PC-9 (cell line): ENCODE data around the gene TRPV2. TPM values are rescaled to one million over a fixed set of nuclear protein-coding genes. Genes with fewer than 3 reads are reported as not detected.

Experiments used
- BruUV-seq: library from RNA; stranded (reverse); fragments of 400-500 nt; replicated peaks from 2 replicates; lab custom pipeline; 2021; lab: Mats Ljungman, UMichigan
- CTCF ChIA-PET: fragments of 300-600 bp; sonication (Branson Sonifier 250); formaldehyde crosslinking; loops from one replicate; lab custom pipeline; 2022; ENCODE audit warnings: antibody characterized with exemption; lab: Charles Lee
- POLR2A ChIA-PET: fragments of 300-600 bp; sonication (Branson Sonifier 250); formaldehyde crosslinking; loops from one replicate; lab custom pipeline; 2022; ENCODE audit warnings: antibody characterized with exemption; ENCODE audit not compliant: unreplicated experiment; lab: Charles Lee
- DNase-seq, 2 experiments: peaks; one replicate each; pipeline versions ENCODE4 v3.0.0 to v3.0.0-alpha.2; 2015 to 2022; ENCODE audit warnings: mixed read lengths in 1 of 2
- H2AFZ ChIP-seq: fragments of 200-600 bp; sonication (generic); 2 replicates; pipeline ENCODE4 v1.8.1; 2017; ENCODE audit warnings: antibody characterized with exemption
- H3F3A ChIP-seq: fragments of 200-600 bp; sonication (generic); 2 replicates; pipeline ENCODE4 v1.8.1; 2017; ENCODE audit warnings: antibody characterized with exemption, mild to moderate bottlenecking, low read depth; ENCODE audit not compliant: insufficient read depth
- H3K27ac ChIP-seq: fragments of 200-600 bp; sonication (generic); 2 replicates; pipeline ENCODE4 v1.6.1; 2016; ENCODE audit warnings: mixed run types
- H3K27me3 ChIP-seq: fragments of 200-600 bp; sonication (generic); 2 replicates; pipeline ENCODE4 v1.6.1; 2016; ENCODE audit warnings: low read depth, mixed run types; ENCODE audit not compliant: insufficient read depth
- H3K36me3 ChIP-seq: fragments of 200-600 bp; sonication (generic); 2 replicates; pipeline ENCODE4 v1.6.1; 2016; ENCODE audit warnings: low read depth, mixed run types
- H3K4me1 ChIP-seq: fragments of 200-600 bp; sonication (generic); replicated peaks from 2 replicates; pipeline ENCODE4 v1.6.1; 2016; ENCODE audit warnings: mixed run types; ENCODE audit not compliant: insufficient read depth
- H3K4me2 ChIP-seq: fragments of 200-600 bp; sonication (generic); 2 replicates; pipeline ENCODE4 v1.6.1; 2017; ENCODE audit warnings: mixed run types
- H3K4me3 ChIP-seq: fragments of 200-600 bp; sonication (generic); 2 replicates; pipeline ENCODE4 v1.6.1; 2016; ENCODE audit warnings: mixed run types
- H3K79me2 ChIP-seq: fragments of 200-600 bp; sonication (generic); 2 replicates; pipeline ENCODE4 v1.6.1; 2017; ENCODE audit warnings: low read depth, mixed run types
- H3K9me2 ChIP-seq: fragments of 200-600 bp; sonication (generic); 2 replicates; pipeline ENCODE4 v1.8.1; 2017; ENCODE audit warnings: mild to moderate bottlenecking; ENCODE audit not compliant: insufficient read depth
- H3K9me3 ChIP-seq: fragments of 200-600 bp; sonication (generic); 2 replicates; pipeline ENCODE4 v1.8.1; 2016; ENCODE audit warnings: low read depth; ENCODE audit not compliant: insufficient read depth
- H4K20me1 ChIP-seq: fragments of 200-600 bp; sonication (generic); 2 replicates; pipeline ENCODE4 v1.8.1; 2017; ENCODE audit not compliant: insufficient read depth
- EZH2 ChIP-seq: fragments of 200-600 bp; sonication (generic); IDR thresholded peaks from 2 replicates; pipeline ENCODE4 v1.8.0; 2017; ENCODE audit warnings: antibody characterized with exemption, low read depth
- intact Hi-C: fragments of 100-400 bp; cut with micrococcal nuclease; formaldehyde crosslinking; loops from one replicate; pipeline ENCODE4 v1.10.0; 2022; ENCODE audit not compliant: unreplicated experiment
- total RNA-seq: library from RNA; stranded (reverse); gene quantifications from 2 replicates; pipeline ENCODE4 v1.2.3, GENCODE V29; 2021
- TF ChIP-seq, protein P1 (sequence below): fragments of 200-600 bp; sonication (generic); conservative IDR thresholded peaks from 2 replicates; pipeline ENCODE4 v1.6.1; 2017; ENCODE audit warnings: mixed run types, antibody characterized with exemption, mild to moderate bottlenecking, moderate library complexity

The TRPV2 gene
- total RNA-seq, 1 experiment from 2014 or later: 5.3 TPM

DNA sequence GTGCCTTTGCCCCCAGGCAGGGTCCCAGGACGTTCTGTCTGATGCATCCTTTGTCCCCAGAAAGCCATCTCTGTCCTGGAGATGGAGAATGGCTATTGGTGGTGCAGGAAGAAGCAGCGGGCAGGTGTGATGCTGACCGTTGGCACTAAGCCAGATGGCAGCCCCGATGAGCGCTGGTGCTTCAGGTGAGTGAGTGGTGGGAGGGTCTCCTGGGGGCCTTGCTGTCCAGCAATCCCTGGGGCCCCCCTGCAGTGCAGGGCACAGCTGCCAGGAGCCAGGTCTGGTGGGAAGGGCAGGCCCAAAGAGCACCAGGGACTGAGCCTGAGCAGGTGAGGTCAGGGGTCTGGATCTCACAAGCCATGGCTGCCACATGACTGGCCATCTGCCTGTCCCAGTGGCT is 18.1 kb downstream of the TRPV2 start:
- Histone ChIP-seq H2AFZ (no peak overlapping the region), H3K4me2 (no peak overlapping the region), H3K27me3 (no peaks in the 10 kb centered on the region), H3K9me3 (no peaks in the 10 kb centered on the region), H3K9me2 (no peaks in the 10 kb centered on the region), H3K27ac (no peak overlapping the region), H3K4me1 (no peaks in the 10 kb centered on the region; the same call in 1 of the 2 replicates), H3K36me3 (no peaks in the 10 kb centered on the region), H3K4me3 (no peak overlapping the region), H3K79me2 (no peaks in the 10 kb centered on the region), H3F3A (peaks cover 5% of the 10 kb centered on the region), H4K20me1 (no peaks in the 10 kb centered on the region)
- intact Hi-C loops: no loop called here
- no TSS peak for BruUV-seq
- TF ChIP-seq EZH2: no peak
- TF ChIP-seq, protein P1, sequence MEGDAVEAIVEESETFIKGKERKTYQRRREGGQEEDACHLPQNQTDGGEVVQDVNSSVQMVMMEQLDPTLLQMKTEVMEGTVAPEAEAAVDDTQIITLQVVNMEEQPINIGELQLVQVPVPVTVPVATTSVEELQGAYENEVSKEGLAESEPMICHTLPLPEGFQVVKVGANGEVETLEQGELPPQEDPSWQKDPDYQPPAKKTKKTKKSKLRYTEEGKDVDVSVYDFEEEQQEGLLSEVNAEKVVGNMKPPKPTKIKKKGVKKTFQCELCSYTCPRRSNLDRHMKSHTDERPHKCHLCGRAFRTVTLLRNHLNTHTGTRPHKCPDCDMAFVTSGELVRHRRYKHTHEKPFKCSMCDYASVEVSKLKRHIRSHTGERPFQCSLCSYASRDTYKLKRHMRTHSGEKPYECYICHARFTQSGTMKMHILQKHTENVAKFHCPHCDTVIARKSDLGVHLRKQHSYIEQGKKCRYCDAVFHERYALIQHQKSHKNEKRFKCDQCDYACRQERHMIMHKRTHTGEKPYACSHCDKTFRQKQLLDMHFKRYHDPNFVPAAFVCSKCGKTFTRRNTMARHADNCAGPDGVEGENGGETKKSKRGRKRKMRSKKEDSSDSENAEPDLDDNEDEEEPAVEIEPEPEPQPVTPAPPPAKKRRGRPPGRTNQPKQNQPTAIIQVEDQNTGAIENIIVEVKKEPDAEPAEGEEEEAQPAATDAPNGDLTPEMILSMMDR: no peak
- no peak for DNase-seq
- CTCF ChIA-PET: no interaction called here
- POLR2A ChIA-PET: no interaction called here

DNA sequence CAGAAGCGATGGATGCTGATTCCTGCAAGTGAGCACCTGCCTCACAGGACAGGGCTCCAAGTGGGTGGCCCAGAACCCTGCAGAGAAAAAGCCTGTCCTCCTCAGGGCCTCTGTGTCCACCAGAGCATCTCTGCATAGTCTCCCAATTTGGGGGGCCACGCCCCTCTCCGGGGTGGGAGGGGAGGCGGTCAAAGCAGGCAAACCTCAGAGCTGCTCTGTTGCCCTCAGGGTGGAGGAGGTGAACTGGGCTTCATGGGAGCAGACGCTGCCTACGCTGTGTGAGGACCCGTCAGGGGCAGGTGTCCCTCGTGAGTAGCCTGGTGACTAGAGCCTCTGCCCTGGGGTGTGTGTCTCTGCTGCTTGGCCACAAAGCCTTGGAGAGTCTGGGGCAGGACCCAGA is 19.3 kb downstream of the TRPV2 start:
- CTCF ChIA-PET: interaction anchor here (0.5 kb wide), 1 partner anchor 49 kb away, joined by 3 read pairs; no protein-coding TSS in a partner anchor
- no peak overlapping the region for H3K27ac ChIP-seq
- intact Hi-C loops: loop anchor here (5.0 kb wide), 2 partner anchors 147 to 217 kb away; partner anchors contain the start of genes NCOR1 and PIGL
- H3K9me3 ChIP-seq: no peaks in the 10 kb centered on the region
- peaks cover 13% of the 10 kb centered on the region for H3F3A ChIP-seq
- H2AFZ ChIP-seq: no peak overlapping the region
- TF ChIP-seq, protein P1: no peak
- no peak for TF ChIP-seq EZH2
- BruUV-seq: no TSS peak
- POLR2A ChIA-PET: no interaction called here
- DNase-seq: no peak
- H3K9me2 ChIP-seq: no peaks in the 10 kb centered on the region
- H3K4me2 ChIP-seq: no peak overlapping the region
- peaks cover 9% of the 10 kb centered on the region for H3K79me2 ChIP-seq
- no peaks in the 10 kb centered on the region for H3K27me3 ChIP-seq
- no peaks in the 10 kb centered on the region; the same call in 1 of the 2 replicates for H3K4me1 ChIP-seq
- H4K20me1 ChIP-seq: no peaks in the 10 kb centered on the region
- no peak overlapping the region for H3K4me3 ChIP-seq
- peaks cover 6% of the 10 kb centered on the region for H3K36me3 ChIP-seq

DNA sequence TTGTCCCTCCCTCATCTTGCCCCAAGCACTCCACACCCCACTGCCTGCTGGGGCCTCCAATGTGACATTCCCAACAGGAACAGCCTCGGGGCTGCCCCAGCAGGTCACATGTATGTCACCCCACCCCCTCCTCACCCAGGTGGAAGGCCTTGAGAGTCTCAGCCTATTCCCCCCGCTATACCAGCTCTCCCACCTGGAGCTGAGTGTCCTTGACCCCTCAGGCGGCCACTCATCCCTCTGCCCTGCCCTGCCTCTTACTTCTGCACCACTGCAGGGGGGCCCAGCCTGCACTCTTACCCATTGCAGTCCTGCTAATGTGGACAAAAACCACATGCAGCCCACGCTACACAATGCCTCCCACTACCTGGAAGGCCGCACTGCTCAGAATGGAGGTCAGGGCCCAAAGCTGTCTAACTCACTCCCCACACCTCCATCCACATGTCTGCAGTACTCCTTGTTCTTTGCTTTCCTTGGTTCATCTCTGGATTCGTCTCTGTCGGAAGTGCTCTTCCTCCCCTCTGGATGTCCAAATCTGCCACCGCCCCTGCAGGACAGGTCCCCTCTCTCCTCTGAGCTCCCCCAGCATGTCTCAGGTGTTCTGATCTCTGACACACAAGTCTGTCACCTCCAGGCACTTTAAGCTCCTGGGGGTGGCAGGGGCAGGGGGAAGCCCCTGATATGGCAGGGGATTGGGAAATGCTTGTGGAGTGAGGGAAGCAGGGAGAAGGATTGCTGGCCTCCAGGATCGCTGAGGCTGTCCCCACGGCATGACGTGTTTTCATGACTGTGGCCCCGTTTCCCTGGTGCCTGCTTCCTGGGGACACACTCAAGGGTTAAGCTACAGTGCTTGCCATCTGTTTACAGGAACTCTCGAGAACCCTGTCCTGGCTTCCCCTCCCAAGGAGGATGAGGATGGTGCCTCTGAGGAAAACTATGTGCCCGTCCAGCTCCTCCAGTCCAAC is 20.8 kb downstream of the TRPV2 start:
- Histone ChIP-seq H3K36me3 (peaks cover 22% of the 10 kb centered on the region), H4K20me1 (peaks cover 5% of the 10 kb centered on the region), H3K27me3 (no peaks in the 10 kb centered on the region), H3K4me1 (peaks cover 6% of the 10 kb centered on the region), H3K79me2 (peaks cover 24% of the 10 kb centered on the region), H3K4me2 (no peak overlapping the region), H3K9me3 (no peaks in the 10 kb centered on the region), H3K4me3 (no peak overlapping the region), H2AFZ (no peak overlapping the region), H3K9me2 (no peaks in the 10 kb centered on the region), H3F3A (peaks cover 28% of the 10 kb centered on the region), H3K27ac (no peak overlapping the region)
- ChIA-PET CTCF (no interaction called here), POLR2A (interaction anchor here (0.6 to 0.7 kb wide), 2 partner anchors 20 to 220 kb away, joined by 3 to 10 read pairs; no protein-coding TSS in a partner anchor)
- intact Hi-C loops: loop anchor here (5.0 kb wide), 2 partner anchors 149 to 219 kb away; partner anchors contain the start of genes NCOR1 and PIGL
- no peak for DNase-seq
- no TSS peak for BruUV-seq
- no peak for TF ChIP-seq EZH2
- TF ChIP-seq, protein P1: no peak
